Measurements from ENCODE around the gene TTC4.
A peak's percentile ranks its signal among the peaks of the same experiment; 100 is the strongest.

TTC4 gene, protein sequence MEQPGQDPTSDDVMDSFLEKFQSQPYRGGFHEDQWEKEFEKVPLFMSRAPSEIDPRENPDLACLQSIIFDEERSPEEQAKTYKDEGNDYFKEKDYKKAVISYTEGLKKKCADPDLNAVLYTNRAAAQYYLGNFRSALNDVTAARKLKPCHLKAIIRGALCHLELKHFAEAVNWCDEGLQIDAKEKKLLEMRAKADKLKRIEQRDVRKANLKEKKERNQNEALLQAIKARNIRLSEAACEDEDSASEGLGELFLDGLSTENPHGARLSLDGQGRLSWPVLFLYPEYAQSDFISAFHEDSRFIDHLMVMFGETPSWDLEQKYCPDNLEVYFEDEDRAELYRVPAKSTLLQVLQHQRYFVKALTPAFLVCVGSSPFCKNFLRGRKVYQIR

GRCh38 chr1:54715493-54716298 lies at the start of gene TTC4:
TTC4 (plus strand) TSS chr1:54715861; CDS start chr1:54715909, 48 bp downstream.
- DNase-seq, result peak; percentile 73 to 92

DNA sequence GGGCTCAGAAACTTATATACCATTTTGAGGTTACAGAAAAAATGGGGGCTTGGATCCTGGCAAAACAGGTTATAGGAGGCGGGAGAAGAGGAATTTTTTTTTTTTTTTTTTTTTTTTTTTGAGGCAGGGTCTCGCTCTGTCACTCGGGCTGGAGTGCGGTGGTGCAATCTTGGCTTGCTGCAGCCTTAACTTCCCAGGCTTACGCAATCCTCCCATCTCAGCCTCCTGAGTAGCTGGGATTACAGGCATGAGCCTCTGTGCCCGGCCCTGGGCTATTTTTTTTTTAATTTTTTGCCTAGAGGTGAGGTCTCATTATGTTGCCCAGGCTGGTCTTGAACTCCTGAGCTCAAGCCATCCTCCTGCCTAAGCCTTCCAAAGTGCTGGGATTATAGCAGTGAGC lies 49.3 kb upstream of the TTC4 start:
- DNase-seq, result no peak

DNA sequence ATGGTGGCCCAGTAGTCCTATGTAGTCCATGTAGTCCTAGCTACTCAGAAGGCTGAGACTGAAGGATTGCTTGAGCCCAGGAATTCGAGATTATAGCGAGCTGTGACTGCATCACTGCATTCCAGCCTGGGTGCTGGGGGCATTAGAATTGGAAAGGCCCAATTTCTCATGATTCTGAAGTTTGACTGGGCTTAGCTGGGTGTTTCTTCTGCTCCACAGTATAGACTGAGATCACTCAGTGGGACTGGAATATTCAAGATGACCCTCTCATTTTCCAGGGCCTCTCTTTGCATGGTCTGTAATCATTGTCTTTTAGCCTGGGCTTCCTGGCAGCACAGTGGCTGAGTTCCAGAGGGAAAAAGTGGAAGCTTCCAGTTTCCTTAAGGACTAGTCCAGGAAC lies 47.9 kb upstream of the TTC4 start:
- no peak for DNase-seq

DNA sequence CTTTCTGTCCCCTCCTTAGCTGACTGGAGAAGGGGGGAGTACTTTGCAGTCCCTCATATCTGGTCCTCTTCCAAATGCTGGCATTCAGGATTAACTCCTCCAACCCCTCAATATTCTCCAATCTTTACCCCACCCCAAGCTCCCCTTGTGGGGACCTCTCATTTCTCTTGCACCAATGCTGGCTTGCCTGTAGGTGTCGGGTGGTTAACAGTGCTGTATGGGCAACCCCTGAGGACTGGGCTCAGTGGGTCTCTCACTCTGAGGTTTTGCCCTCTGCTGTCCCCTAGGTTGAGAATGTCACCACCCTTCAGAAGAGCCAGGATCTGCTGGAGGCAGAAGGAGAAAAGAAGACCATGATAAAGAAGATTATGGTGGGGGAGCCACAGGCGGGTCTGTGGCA lies 47.1 kb upstream of the TTC4 start:
- DNase-seq, result no peak

DNA sequence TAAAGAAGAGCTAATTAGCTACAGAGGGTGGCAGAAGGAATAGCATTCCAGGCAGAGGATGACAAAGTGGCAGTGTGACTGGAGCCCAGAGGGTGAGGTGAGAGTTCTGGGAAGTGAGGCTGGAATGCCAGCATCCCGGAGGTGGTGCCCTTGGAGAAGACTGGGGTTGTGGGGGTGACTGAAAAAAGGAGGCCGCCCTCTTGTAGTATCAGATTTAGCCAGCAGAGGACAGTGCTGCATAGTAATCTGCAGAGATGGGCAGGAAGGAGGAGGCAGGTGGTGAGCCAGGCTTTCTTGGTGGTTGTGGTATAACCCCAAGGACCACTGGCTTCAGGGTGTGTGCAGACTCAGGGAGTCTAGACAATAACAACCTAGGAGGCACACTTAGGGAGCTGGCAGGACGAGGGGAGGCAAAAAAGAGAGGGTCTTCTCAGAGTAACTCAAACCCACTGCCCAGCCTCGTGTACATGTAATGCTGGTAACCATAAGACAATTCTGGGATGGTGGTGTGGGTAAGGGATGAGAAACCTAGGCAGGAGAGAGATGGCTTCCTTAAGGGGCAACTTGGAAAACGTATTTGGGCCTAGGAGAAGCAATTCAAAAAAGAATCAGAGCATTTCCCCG lies 43.6 kb upstream of the TTC4 start:
- peak; percentile 49 to 62 for DNase-seq

GRCh38 chr1:54678776-54679643 lies 36.7 kb upstream of the TTC4 start:
- DNase-seq, result no peak

DNA sequence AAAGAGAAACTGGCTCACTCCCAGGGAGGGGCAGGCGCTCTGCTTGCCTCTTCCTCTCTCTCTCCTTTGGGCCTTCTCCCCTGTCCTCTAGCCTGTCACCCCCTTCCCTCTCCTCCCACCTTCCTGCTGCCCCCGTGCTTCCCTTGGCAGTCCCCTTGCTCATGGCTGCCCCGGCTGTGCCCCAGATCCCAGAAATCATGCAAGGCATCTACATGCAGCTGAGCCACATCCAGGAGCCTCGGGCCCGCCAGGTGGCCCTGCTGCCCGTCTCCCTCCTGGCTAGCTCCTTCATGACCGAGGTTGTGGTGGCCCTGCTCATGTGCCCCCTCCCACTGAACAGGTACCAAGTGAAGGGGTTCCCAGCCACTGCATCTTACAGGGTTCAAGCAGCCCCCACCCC lies 36.0 kb upstream of the TTC4 start:
- no peak for DNase-seq

- no peak for DNase-seq
Measured at GRCh38 chr1:54680387-54680786, 35.3 kb upstream of the TTC4 start.

GRCh38 chr1:54681358-54681757 lies 34.3 kb upstream of the TTC4 start:
- DNase-seq, result no peak

DNA sequence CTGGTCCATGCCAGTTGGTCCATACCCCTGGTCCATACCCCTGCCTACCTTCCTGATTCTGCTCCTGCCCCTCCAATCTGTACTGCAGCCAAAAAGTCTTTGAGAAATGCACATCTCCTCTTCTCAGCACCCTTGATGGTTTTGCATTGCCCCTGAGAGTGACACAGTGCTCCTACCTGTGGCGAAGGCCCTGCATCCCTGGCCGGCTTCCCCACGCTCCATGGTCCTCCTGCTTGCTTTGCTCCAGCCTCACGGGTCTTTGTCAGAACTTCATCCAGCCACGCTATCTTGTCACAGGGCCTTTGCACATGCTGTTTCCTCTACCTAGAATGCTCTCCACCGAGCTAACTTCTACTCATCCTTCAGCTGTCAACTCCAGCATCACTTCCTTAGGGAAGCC lies 32.2 kb upstream of the TTC4 start:
- DNase-seq, result no peak

GRCh38 chr1:54685335-54685905 lies 30.2 kb upstream of the TTC4 start:
- no peak for DNase-seq

- no peak for DNase-seq
Measured at GRCh38 chr1:54686155-54686554, 29.5 kb upstream of the TTC4 start.

GRCh38 chr1:54694771-54695170 lies 20.9 kb upstream of the TTC4 start:
- DNase-seq, result no peak

- no peak for DNase-seq
Measured at GRCh38 chr1:54695221-54695620, 20.4 kb upstream of the TTC4 start.

DNA sequence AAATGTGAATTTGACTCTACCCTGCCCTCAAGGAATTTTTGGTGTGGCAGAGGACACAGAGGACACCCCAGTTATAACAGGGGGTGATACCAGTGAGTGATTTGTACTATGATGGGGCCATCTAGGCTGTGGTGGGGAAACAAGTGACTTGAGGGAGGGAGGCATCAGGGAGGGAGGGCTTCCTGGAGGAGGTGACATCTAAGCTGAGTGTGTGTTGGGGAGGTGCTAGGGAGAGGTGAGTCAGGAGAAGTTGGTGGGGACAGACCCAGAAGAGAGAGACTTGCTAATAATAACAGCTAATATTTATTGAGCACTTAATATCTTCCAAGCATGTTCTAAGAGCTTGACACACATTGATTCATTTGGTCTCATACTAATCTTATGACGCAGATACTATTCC lies 19.9 kb upstream of the TTC4 start:
- no peak for DNase-seq

- no peak for DNase-seq
Measured at GRCh38 chr1:54696262-54696661, 19.4 kb upstream of the TTC4 start.

- no peak for DNase-seq
Measured at GRCh38 chr1:54697896-54698295, 17.8 kb upstream of the TTC4 start.

- DNase-seq, result no peak
Measured at GRCh38 chr1:54698346-54698745, 17.3 kb upstream of the TTC4 start.

GRCh38 chr1:54699936-54700525 lies 15.6 kb upstream of the TTC4 start:
- no peak for DNase-seq

DNA sequence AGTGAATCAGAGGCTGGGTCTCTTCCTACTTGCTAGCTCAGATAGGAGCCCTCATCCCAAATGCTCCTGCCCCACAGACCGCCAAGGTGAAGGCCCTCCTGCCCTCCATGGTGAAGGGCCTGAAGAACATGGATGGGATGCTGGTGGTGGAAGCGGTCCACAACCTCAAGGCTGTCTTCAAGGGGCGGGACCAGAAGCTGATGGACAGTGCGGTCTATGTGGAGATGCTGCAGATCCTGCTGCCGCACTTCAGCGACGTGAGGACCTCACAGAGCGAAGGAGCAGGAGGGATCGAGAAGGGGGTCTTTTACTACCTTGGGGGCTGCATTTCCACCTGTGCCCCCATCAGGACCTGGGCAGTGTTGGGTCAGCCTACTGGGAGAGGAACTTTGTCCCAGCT lies 14.6 kb upstream of the TTC4 start:
- no peak for DNase-seq

- DNase-seq, result no peak
Measured at GRCh38 chr1:54701996-54702395, 13.7 kb upstream of the TTC4 start.

- DNase-seq, result no peak
Measured at GRCh38 chr1:54703471-54703870, 12.2 kb upstream of the TTC4 start.

Data from NCI-H446 (cell line).